Ishikawa (cell line): ENCODE data around the gene L1CAM.

Experiments
- EP300 ChIP-seq: IDR thresholded peaks from 2 replicates; pipeline ENCODE4 v1.6.1; 2012; ENCODE audit warnings: borderline replicate concordance
- FOXM1 ChIP-seq: IDR thresholded peaks from 2 replicates; pipeline ENCODE4 v1.6.1; 2012; ENCODE audit warnings: low read depth, borderline replicate concordance
- TF ChIP-seq, protein P1 (sequence below): IDR thresholded peaks from 2 replicates; pipeline ENCODE4 v1.6.1; 2012

DNA sequence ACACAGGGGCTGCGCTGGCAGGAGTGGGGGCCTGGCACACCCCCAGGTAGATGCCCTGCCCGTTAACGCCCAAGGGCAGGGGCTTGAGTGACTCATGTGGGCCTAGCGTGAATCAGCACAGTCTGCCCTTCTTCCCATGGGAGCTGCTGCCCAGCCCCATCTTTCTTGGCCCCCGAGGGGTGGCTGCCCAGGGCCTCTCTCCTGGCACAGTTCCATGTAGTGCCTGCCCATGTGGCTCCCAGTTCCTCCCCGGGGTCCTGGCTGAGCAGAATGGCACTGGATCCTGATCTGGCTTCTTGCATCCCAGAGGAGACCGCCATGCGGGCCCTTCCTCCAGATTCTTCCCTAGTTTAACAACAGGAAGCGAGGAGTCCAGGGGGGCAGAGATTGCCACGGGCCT lies 16.4 kb upstream of the L1CAM start:
- TF ChIP-seq EP300 (no peak), FOXM1 (no peak)
- TF ChIP-seq, protein P1, sequence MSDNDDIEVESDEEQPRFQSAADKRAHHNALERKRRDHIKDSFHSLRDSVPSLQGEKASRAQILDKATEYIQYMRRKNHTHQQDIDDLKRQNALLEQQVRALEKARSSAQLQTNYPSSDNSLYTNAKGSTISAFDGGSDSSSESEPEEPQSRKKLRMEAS = no peak
